WTC11 (cell line): Measurements from ENCODE around the gene LAMA2.

Experiments
- ATF3 ChIP-seq: sonication (generic); formaldehyde crosslinking; conservative IDR thresholded peaks from 2 replicates; pipeline ENCODE4 v1.8.1; 2022; ENCODE audit warnings: mild to moderate bottlenecking, missing genetic modification reagents
- ATF6 ChIP-seq: sonication (generic); formaldehyde crosslinking; IDR thresholded peaks from 2 replicates; pipeline ENCODE4 v1.8.1; 2023; ENCODE audit warnings: mild to moderate bottlenecking, missing genetic modification reagents
- CREB1 ChIP-seq: sonication (generic); formaldehyde crosslinking; IDR thresholded peaks from 2 replicates; pipeline ENCODE4 v1.8.0; 2023; ENCODE audit warnings: mild to moderate bottlenecking, missing genetic modification reagents
- CREM ChIP-seq: sonication (generic); formaldehyde crosslinking; IDR thresholded peaks from 2 replicates; pipeline ENCODE4 v1.8.1; 2022; ENCODE audit warnings: mild to moderate bottlenecking, missing genetic modification reagents, moderate library complexity
- CTCF ChIP-seq: fragments of 200-600 bp; IDR thresholded peaks from 2 replicates; pipeline ENCODE4 v1.8.0; 2022; ENCODE audit warnings: antibody characterized with exemption
- ETV6 ChIP-seq: sonication (generic); formaldehyde crosslinking; IDR thresholded peaks from 2 replicates; pipeline ENCODE4 v1.8.1; 2022; ENCODE audit warnings: mild to moderate bottlenecking, missing genetic modification reagents
- NR1H2 ChIP-seq: sonication (generic); formaldehyde crosslinking; IDR thresholded peaks from 2 replicates; pipeline ENCODE4 v1.9.0; 2021; ENCODE audit warnings: mild to moderate bottlenecking, moderate library complexity, missing genetic modification reagents
- TEAD4 ChIP-seq: sonication (generic); formaldehyde crosslinking; IDR thresholded peaks from 2 replicates; pipeline ENCODE4 v1.8.0; 2022; ENCODE audit warnings: mild to moderate bottlenecking, missing genetic modification reagents
- USF2 ChIP-seq: sonication (generic); formaldehyde crosslinking; IDR thresholded peaks from 2 replicates; pipeline ENCODE4 v1.8.1; 2023; ENCODE audit warnings: mild to moderate bottlenecking, missing genetic modification reagents, moderate library complexity
- ZSCAN18 ChIP-seq: fragments of 250-450 bp; sonication (Bioruptor Pico); IDR thresholded peaks from 2 replicates; pipeline ENCODE4 v2.1.2; 2022; ENCODE audit warnings: mild to moderate bottlenecking, moderate library complexity

GRCh38 chr6:129208415-129209034, 325.6 kb downstream of the LAMA2 start:
- no peak for TF ChIP-seq CREM (CRISPR knock-in tag)
- no peak for TF ChIP-seq CTCF
- TF ChIP-seq ATF6 = no peak
- TF ChIP-seq USF2 (CRISPR knock-in tag) = no peak
- no peak for TF ChIP-seq CREB1 (CRISPR knock-in tag)
- no peak for TF ChIP-seq TEAD4 (CRISPR knock-in tag)
- no peak for TF ChIP-seq ZSCAN18 (CRISPR knock-in tag)
- no peak for TF ChIP-seq ETV6 (CRISPR knock-in tag)
- TF ChIP-seq ATF3 (CRISPR knock-in tag) = no peak
- TF ChIP-seq NR1H2 (CRISPR knock-in tag) = no peak
